Vagina (tissue), 2 donors: ENCODE results near the gene B4GALNT3. TPM values are rescaled to one million over a fixed set of nuclear protein-coding genes. Genes with fewer than 3 reads are reported as not detected.

Source experiments
- DNase-seq, 2 donors: peaks; one replicate each; pipeline ENCODE4 v3.0.0-alpha.2; 2017; ENCODE audit errors: extremely low spot score in 2 of 2
- H3K27ac ChIP-seq: fragments of 200-600 bp; sonication (generic); one replicate; pipeline ENCODE4 v1.5.1; 2019
- H3K27me3 ChIP-seq: fragments of 200-600 bp; sonication (generic); one replicate; pipeline ENCODE4 v1.5.1; 2019
- H3K36me3 ChIP-seq, 2 donors: fragments of 200-600 bp; sonication (generic); one replicate each; pipeline ENCODE4 v1.5.1; 2017 to 2019
- H3K4me1 ChIP-seq: fragments of 200-600 bp; sonication (generic); one replicate; pipeline ENCODE4 v1.5.1; 2019
- H3K4me3 ChIP-seq, 2 donors: fragments of 200-600 bp; sonication (generic); 1 replicate in 1 of 2; 2 replicates in 1 of 2; pipeline ENCODE4 v1.5.1; 2016 to 2019
- H3K9me3 ChIP-seq: fragments of 200-600 bp; sonication (generic); one replicate; pipeline ENCODE4 v1.5.1; 2019
- POLR2A ChIP-seq, 2 donors: fragments of 450-650 bp; IDR thresholded peaks; one replicate each; pipeline ENCODE4 v1.6.1; 2017; ENCODE audit warnings: antibody characterized with exemption in 2 of 2, mild to moderate bottlenecking in 2 of 2, moderate library complexity in 2 of 2
- POLR2AphosphoS5 ChIP-seq, 2 donors: sonication (generic); formaldehyde crosslinking; IDR thresholded peaks; one replicate each; pipeline ENCODE4 v1.9.0; 2017; ENCODE audit warnings: antibody characterized with exemption in 2 of 2, mild to moderate bottlenecking in 2 of 2, low read depth in 1 of 2; ENCODE audit not compliant: insufficient read depth in 1 of 2
- intact Hi-C: fragments of 100-400 bp; cut with DNase I; formaldehyde crosslinking; loops from one replicate; pipeline ENCODE4 v1.15.1; 2023
- total RNA-seq: library from RNA; depleted of rRNA; stranded (reverse); fragments of >200 nt; gene quantifications from one replicate; pipeline ENCODE4 v1.2.3, GENCODE V29; 2016
- TF ChIP-seq, protein P1 (sequence below), 3 experiments: fragments of 450-650 bp in 2 of 3; fragments of 200-600 bp in 1 of 3; sonication (generic) in 1 of 3; IDR thresholded peaks; one replicate each; pipeline ENCODE4 v1.5.1; 2017 to 2019; ENCODE audit warnings: antibody characterized with exemption in 3 of 3, mild to moderate bottlenecking in 2 of 3, moderate library complexity in 2 of 3

The B4GALNT3 gene
- total RNA-seq, 1 donor from 2014 or later, result 13.3 TPM

DNA sequence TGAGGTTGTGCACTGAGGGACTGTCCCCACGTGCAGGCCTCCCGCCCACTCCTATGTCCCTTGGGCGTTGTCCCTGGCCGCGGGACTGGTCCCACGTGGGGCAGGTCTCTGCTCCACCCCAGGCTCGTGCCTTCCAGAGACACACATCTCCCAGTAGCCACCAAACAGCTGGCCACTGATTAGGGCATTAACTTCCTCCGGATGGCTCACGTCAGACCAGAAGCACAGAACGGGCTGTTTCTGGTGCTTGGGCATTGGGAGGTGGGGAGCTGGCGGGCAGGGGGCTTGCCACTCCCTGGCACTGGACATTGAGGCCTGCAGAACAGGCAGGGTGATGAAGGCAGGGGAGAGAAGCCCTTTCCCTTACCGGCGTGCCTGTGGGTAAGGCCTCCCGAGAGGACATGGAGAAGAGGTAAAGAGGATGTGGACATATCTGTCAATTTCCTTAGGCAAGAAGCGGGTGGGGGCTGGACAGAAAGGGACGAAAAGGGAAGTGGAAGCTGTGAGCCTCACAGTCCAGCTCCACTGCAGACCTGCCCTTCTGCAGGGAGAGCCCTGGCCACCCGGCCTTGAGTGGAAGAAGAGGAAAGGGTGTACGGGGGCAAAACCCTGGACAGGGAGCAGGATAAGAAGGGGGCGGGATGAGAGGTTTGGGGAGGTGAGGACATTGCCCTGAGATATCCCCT is 102.3 kb downstream of the B4GALNT3 start:
- Histone ChIP-seq H3K27me3 (no peaks in the 10 kb centered on the region), H3K9me3 (no peaks in the 10 kb centered on the region), H3K4me1 (no peaks in the 10 kb centered on the region), H3K36me3 (no peaks in the 10 kb centered on the region), H3K4me3 (no peak overlapping the region), H3K27ac (no peak overlapping the region)
- no peak for DNase-seq
- TF ChIP-seq POLR2AphosphoS5 (IDR thresholded peaks at IDR 0.05; ENCODE audit: insufficient read depth in 1 of 2, low read depth in 1 of 2) (peak in 1 of 2 donors; percentile 53), POLR2A (IDR thresholded peaks at IDR 0.05) (no peak)
- TF ChIP-seq, protein P1, sequence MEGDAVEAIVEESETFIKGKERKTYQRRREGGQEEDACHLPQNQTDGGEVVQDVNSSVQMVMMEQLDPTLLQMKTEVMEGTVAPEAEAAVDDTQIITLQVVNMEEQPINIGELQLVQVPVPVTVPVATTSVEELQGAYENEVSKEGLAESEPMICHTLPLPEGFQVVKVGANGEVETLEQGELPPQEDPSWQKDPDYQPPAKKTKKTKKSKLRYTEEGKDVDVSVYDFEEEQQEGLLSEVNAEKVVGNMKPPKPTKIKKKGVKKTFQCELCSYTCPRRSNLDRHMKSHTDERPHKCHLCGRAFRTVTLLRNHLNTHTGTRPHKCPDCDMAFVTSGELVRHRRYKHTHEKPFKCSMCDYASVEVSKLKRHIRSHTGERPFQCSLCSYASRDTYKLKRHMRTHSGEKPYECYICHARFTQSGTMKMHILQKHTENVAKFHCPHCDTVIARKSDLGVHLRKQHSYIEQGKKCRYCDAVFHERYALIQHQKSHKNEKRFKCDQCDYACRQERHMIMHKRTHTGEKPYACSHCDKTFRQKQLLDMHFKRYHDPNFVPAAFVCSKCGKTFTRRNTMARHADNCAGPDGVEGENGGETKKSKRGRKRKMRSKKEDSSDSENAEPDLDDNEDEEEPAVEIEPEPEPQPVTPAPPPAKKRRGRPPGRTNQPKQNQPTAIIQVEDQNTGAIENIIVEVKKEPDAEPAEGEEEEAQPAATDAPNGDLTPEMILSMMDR (IDR thresholded peaks at IDR 0.05), result no peak
- intact Hi-C loops, result no loop called here

DNA sequence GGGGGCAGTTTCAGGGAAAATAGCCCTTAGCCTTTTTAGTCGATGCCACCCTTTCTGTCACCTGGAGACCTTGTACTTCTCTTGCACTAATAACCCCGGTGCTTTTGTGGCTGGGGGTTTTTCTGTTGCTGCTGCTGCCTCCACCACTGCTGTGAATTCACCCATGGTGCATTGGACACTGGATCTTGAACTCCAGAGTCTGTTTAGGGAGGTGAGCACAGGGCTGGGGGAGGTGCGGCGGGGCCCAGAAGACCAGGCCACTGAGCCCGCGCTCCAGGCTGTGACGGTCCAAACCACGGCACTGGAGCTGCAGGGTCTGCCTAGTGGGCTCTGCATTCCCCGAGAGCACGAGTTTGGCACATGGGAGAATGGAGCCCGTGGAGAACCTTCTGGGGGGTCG is 102.9 kb downstream of the B4GALNT3 start:
- H3K27me3 ChIP-seq, result no peaks in the 10 kb centered on the region
- H3K9me3 ChIP-seq, result no peaks in the 10 kb centered on the region
- H3K4me1 ChIP-seq, result no peaks in the 10 kb centered on the region
- no peak for TF ChIP-seq POLR2A (IDR thresholded peaks at IDR 0.05)
- no peak for TF ChIP-seq POLR2AphosphoS5 (IDR thresholded peaks at IDR 0.05; ENCODE audit: insufficient read depth in 1 of 2, low read depth in 1 of 2)
- TF ChIP-seq, protein P1 (IDR thresholded peaks at IDR 0.05), result no peak
- DNase-seq, result no peak
- H3K4me3 ChIP-seq, result no peak overlapping the region
- intact Hi-C loops, result no loop called here
- no peaks in the 10 kb centered on the region for H3K36me3 ChIP-seq
- no peak overlapping the region for H3K27ac ChIP-seq

DNA sequence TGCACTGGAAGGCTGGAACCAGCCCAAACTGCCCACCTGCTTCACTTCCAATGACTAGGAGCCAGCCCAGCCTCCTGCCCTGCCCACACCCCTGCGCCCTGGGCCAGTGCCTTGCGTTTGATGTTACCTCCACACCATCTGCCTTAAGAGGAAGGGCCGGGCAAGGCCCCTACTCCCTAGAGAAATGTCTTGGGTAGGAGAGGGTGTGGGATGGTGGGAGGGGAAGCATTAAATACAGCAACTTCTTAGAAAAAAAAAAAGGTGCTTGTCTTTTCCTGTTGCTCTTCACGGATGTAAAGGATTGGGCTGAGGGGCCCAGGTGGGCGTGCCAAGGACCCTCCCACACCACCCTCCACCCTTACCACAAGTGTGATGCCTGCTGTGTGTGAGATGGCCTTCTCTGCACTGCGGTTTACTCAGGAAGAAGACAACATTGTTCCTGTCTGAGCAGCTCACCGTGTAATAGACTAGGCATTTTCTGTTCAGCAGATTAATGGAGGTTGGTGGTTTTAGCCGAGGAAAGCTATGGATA is 103.6 kb downstream of the B4GALNT3 start:
- Histone ChIP-seq H3K27ac (no peak overlapping the region), H3K36me3 (no peaks in the 10 kb centered on the region), H3K27me3 (no peaks in the 10 kb centered on the region), H3K4me3 (no peak overlapping the region), H3K4me1 (no peaks in the 10 kb centered on the region), H3K9me3 (no peaks in the 10 kb centered on the region)
- intact Hi-C loops, result no loop called here
- TF ChIP-seq POLR2A (IDR thresholded peaks at IDR 0.05), result no peak
- no peak for TF ChIP-seq POLR2AphosphoS5 (IDR thresholded peaks at IDR 0.05; ENCODE audit: insufficient read depth in 1 of 2, low read depth in 1 of 2)
- TF ChIP-seq, protein P1 (IDR thresholded peaks at IDR 0.05), result no peak
- DNase-seq, result no peak

DNA sequence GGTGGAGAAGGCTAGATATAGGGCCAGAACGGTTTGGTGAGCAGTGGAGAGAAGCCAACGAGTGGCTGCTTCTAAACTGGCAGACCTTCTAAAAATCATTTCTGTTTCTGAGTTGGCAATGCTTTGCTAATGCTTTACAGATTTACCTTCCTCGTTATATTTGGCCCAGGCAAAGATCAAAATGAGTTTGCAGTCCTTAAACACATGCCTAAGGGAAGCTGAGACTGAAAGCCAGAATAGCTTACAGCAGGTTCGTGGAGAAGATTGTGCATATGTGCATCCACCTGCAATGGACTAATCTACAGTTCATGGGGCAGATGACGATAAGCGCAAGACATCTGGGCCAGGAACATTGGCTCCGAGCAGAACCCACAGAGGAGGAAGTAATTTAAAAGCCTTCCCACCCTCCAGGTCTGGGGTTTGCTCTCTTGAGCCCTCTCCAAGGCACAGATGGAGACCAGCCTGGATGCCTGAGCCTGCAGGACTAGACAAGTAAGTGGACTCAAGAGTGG is 104.1 kb downstream of the B4GALNT3 start:
- H3K36me3 ChIP-seq, result no peaks in the 10 kb centered on the region
- TF ChIP-seq POLR2AphosphoS5 (IDR thresholded peaks at IDR 0.05; ENCODE audit: insufficient read depth in 1 of 2, low read depth in 1 of 2) (no peak), POLR2A (IDR thresholded peaks at IDR 0.05) (no peak)
- TF ChIP-seq, protein P1 (IDR thresholded peaks at IDR 0.05), result no peak
- no peak overlapping the region for H3K27ac ChIP-seq
- no peak overlapping the region for H3K4me3 ChIP-seq
- no peaks in the 10 kb centered on the region for H3K4me1 ChIP-seq
- DNase-seq, result no peak
- no peaks in the 10 kb centered on the region for H3K27me3 ChIP-seq
- intact Hi-C loops, result no loop called here
- H3K9me3 ChIP-seq, result no peaks in the 10 kb centered on the region

DNA sequence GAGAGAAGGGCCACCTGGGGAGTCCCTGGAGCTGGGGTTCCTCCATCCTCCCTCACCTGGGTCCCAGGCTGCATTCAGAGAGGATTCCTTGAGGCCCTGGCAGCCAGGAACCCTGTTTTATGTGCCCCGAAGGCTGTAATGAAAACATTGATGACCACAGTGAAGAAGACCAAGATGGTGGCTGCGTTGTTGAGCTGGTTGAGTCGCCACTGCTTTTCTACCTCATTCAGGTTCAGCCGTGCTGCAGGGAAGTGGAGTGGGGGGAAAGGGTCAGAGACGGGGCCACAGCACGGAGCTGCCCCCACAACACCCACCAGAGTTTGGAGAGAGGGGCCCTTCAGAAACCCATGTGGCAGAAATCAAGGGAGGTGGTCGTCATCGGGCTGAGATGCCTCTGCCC is 105.4 kb downstream of the B4GALNT3 start:
- TF ChIP-seq POLR2AphosphoS5 (IDR thresholded peaks at IDR 0.05; ENCODE audit: insufficient read depth in 1 of 2, low read depth in 1 of 2), result no peak
- TF ChIP-seq, protein P1 (IDR thresholded peaks at IDR 0.05), result no peak
- TF ChIP-seq POLR2A (IDR thresholded peaks at IDR 0.05), result no peak
- Histone ChIP-seq H3K36me3 (no peaks in the 10 kb centered on the region), H3K4me1 (peaks cover 10% of the 10 kb centered on the region), H3K27me3 (no peaks in the 10 kb centered on the region), H3K4me3 (no peak overlapping the region), H3K9me3 (no peaks in the 10 kb centered on the region), H3K27ac (no peak overlapping the region)
- intact Hi-C loops, result no loop called here
- no peak for DNase-seq
